H1 (cell line): Measurements from ENCODE around the gene ARHGEF10L. TPM values are rescaled to one million over a fixed set of nuclear protein-coding genes. Genes with fewer than 3 reads are reported as not detected.

ENCODE experiments used
- CHD2 ChIP-seq: IDR thresholded peaks from 2 replicates; pipeline ENCODE4 v1.6.1; 2012; ENCODE audit warnings: low read length, improper control_type of control experiment
- CHD7 ChIP-seq: fragments of 300-600 bp; sonication (generic); IDR thresholded peaks from 2 replicates; pipeline ENCODE4 v1.7.1; 2012; ENCODE audit warnings: low read length, moderate library complexity, mild to moderate bottlenecking, inconsistent platforms; ENCODE audit not compliant: insufficient replicate concordance
- CREB1 ChIP-seq: IDR thresholded peaks from 2 replicates; pipeline ENCODE4 v1.6.1; 2012; ENCODE audit warnings: inconsistent platforms
- EP300 ChIP-seq, 2 experiments: IDR thresholded peaks; 1 replicate in 1 of 2; 2 replicates in 1 of 2; pipeline ENCODE4 v1.6.1; 2011 to 2012; ENCODE audit warnings: low read depth in 2 of 2, low read length in 2 of 2, mild to moderate bottlenecking in 2 of 2, borderline replicate concordance in 1 of 2, inconsistent platforms in 1 of 2, moderate library complexity in 1 of 2
- HDAC2 ChIP-seq, 2 experiments: fragments of 300-600 bp in 1 of 2; sonication (generic) in 1 of 2; IDR thresholded peaks; 2 replicates each; pipeline ENCODE4 v1.6.1; 2011 to 2012; ENCODE audit warnings: low read depth in 2 of 2, low read length in 2 of 2, mild to moderate bottlenecking in 2 of 2, moderate library complexity in 2 of 2, borderline replicate concordance in 1 of 2, inconsistent platforms in 1 of 2
- JUND ChIP-seq: IDR thresholded peaks from 2 replicates; pipeline ENCODE4 v1.6.1; 2011; ENCODE audit warnings: mild to moderate bottlenecking, improper control_type of control experiment, low read length
- KDM4A ChIP-seq: IDR thresholded peaks from one replicate; pipeline ENCODE4 v1.7.1; 2012; ENCODE audit warnings: low read depth, mild to moderate bottlenecking, moderate library complexity, low read length, inconsistent platforms; ENCODE audit not compliant: severe bottlenecking
- RXRA ChIP-seq: IDR thresholded peaks from 2 replicates; pipeline ENCODE4 v1.6.1; 2011; ENCODE audit warnings: low read depth, mild to moderate bottlenecking, low read length, moderate library complexity; ENCODE audit not compliant: insufficient read depth
- SP4 ChIP-seq: IDR thresholded peaks from 2 replicates; pipeline ENCODE4 v1.6.1; 2012; ENCODE audit warnings: low read length, inconsistent platforms
- polyA plus RNA-seq, 7 experiments: library from polyadenylated mRNA; depleted of rRNA in 3 of 7; stranded (reverse) in 5 of 7; unstranded in 2 of 7; fragments of >200 nt in 5 of 7; fragments of 200-250 nt in 2 of 7; gene quantifications; 1 replicate in 5 of 7; 2 replicates in 1 of 7; 4 replicates in 1 of 7; pipeline versions ENCODE4 v1.2.1 to v1.2.3, GENCODE V29; 2011 to 2013; ENCODE audit warnings: missing spikeins in 2 of 7, mixed read lengths in 2 of 7
- total RNA-seq: library from RNA; stranded (reverse); fragmentation: NEBNext Ultra II Directional; extraction: Animal tissue kit (Norgen Biotek cat#: 25700); gene quantifications from 2 replicates; pipeline ENCODE4 v1.2.1, GENCODE V29; 2021

ARHGEF10L gene
- total and polyA plus RNA-seq, 2 of the 8 experiments (the other 6 are each of a cell fraction or from before 2014, with no cell fraction given) = 33.6 to 39.6 TPM

GRCh38 chr1:17646444-17647280, 107.2 kb downstream of the ARHGEF10L start (continued):
- no peak for TF ChIP-seq CREB1
- no peak for TF ChIP-seq CHD2
- TF ChIP-seq CHD7 = no peak
- no peak for TF ChIP-seq JUND
- no peak for TF ChIP-seq RXRA
- TF ChIP-seq HDAC2 (IDR thresholded peaks at IDR 0.05; ENCODE audit: borderline replicate concordance in 1 of 2, low read depth in 2 of 2, low read length in 2 of 2) = no peak
- no peak for TF ChIP-seq KDM4A
- TF ChIP-seq EP300 (IDR thresholded peaks at IDR 0.05; ENCODE audit: borderline replicate concordance in 1 of 2, low read depth in 2 of 2, low read length in 2 of 2) = no peak
- TF ChIP-seq SP4 = no peak
